Neural cell (in vitro differentiated cells): ENCODE measurements around the gene RCSD1. TPM values are rescaled to one million over a fixed set of nuclear protein-coding genes. Genes with fewer than 3 reads are reported as not detected.

Experiments
- H2AFZ ChIP-seq: fragments of 200-600, 300-800 bp; sonication (generic), shearing (Covaris generic); 2 replicates; pipeline ENCODE4 v1.6.0; 2014; ENCODE audit warnings: low read depth, mild to moderate bottlenecking, antibody characterized with exemption, low read length, moderate library complexity
- H3F3A ChIP-seq: fragments of 200-600 bp; shearing (Covaris generic); 2 replicates; pipeline ENCODE4 v1.6.1; 2016; ENCODE audit warnings: mild to moderate bottlenecking, moderate library complexity, mixed read lengths, antibody characterized with exemption, low read length; ENCODE audit not compliant: insufficient read depth, poor library complexity, severe bottlenecking
- H3K27ac ChIP-seq: fragments of 200-600, 300-800 bp; sonication (generic), shearing (Covaris generic); 2 replicates; pipeline ENCODE4 v1.5.1; 2014; ENCODE audit warnings: mild to moderate bottlenecking, low read length, moderate library complexity
- H3K27me3 ChIP-seq: fragments of 300-800, 200-600 bp; sonication (generic), shearing (Covaris generic); 2 replicates; pipeline ENCODE4 v1.6.0; 2014; ENCODE audit warnings: mild to moderate bottlenecking, low read depth, low read length, moderate library complexity; ENCODE audit not compliant: insufficient read depth
- H3K36me3 ChIP-seq: fragments of 300-800, 200-600 bp; sonication (generic), shearing (Covaris generic); 2 replicates; pipeline ENCODE4 v1.5.1; 2014; ENCODE audit warnings: mild to moderate bottlenecking, antibody characterized with exemption, low read length, moderate library complexity; ENCODE audit not compliant: insufficient read depth
- H3K4me2 ChIP-seq: fragments of 300-800, 200-600 bp; sonication (generic), shearing (Covaris generic); 2 replicates; pipeline ENCODE4 v1.6.0; 2014; ENCODE audit warnings: mild to moderate bottlenecking, low read length
- H3K4me3 ChIP-seq: fragments of 300-800, 200-600 bp; sonication (generic), shearing (Covaris generic); 2 replicates; pipeline ENCODE4 v1.5.1; 2014; ENCODE audit warnings: mild to moderate bottlenecking, low read length, moderate library complexity
- H3K79me2 ChIP-seq: fragments of 200-600 bp; shearing (Covaris generic); replicated peaks from 2 replicates; pipeline ENCODE4 v1.6.0; 2014; ENCODE audit warnings: mild to moderate bottlenecking, low read length, moderate library complexity; ENCODE audit not compliant: insufficient read depth
- H3K9ac ChIP-seq: fragments of 300-800, 200-600 bp; sonication (generic), shearing (Covaris generic); 2 replicates; pipeline ENCODE4 v1.6.1; 2016; ENCODE audit warnings: mild to moderate bottlenecking, low read length, mixed read lengths
- H3K9me2 ChIP-seq: fragments of 200-600 bp; shearing (Covaris generic); 2 replicates; pipeline ENCODE4 v1.6.1; 2016; ENCODE audit warnings: mild to moderate bottlenecking, low read length, mixed read lengths; ENCODE audit not compliant: insufficient read depth
- H3K9me3 ChIP-seq: fragments of 200-600, 300-800 bp; sonication (generic), shearing (Covaris generic); 2 replicates; pipeline ENCODE4 v1.6.1; 2016; ENCODE audit warnings: mild to moderate bottlenecking, mixed run types, low read length, moderate library complexity, mixed read lengths
- H4K20me1 ChIP-seq: fragments of 200-600 bp; shearing (Covaris generic); 2 replicates; pipeline ENCODE4 v1.6.1; 2016; ENCODE audit warnings: mild to moderate bottlenecking, mixed run types; ENCODE audit not compliant: insufficient read depth
- CTCF ChIP-seq: fragments of 450-650 bp; IDR thresholded peaks from 2 replicates; pipeline ENCODE4 v1.5.1; 2014; ENCODE audit warnings: antibody characterized with exemption, mild to moderate bottlenecking, moderate library complexity; ENCODE audit not compliant: poor library complexity, severe bottlenecking
- EP300 ChIP-seq: fragments of 450-650 bp; conservative IDR thresholded peaks from 2 replicates; pipeline ENCODE4 v1.6.1; 2014; ENCODE audit warnings: antibody characterized with exemption, mild to moderate bottlenecking, moderate library complexity; ENCODE audit not compliant: poor library complexity, severe bottlenecking
- EZH2 ChIP-seq: fragments of 200-600, 300-800 bp; shearing (Covaris generic), sonication (generic); IDR thresholded peaks from 2 replicates; pipeline ENCODE4 v1.6.1; 2014; ENCODE audit warnings: antibody characterized with exemption, low read length, borderline replicate concordance, mild to moderate bottlenecking; ENCODE audit not compliant: insufficient read depth, poor library complexity, severe bottlenecking
- MXI1 ChIP-seq: fragments of 450-650 bp; conservative IDR thresholded peaks from 2 replicates; pipeline ENCODE4 v1.6.1; 2014; ENCODE audit warnings: antibody characterized with exemption, mild to moderate bottlenecking; ENCODE audit not compliant: poor library complexity, severe bottlenecking
- POLR2AphosphoS5 ChIP-seq: IDR thresholded peaks from 2 replicates; pipeline ENCODE4 v1.6.1; 2012
- RAD21 ChIP-seq: fragments of 450-650 bp; conservative IDR thresholded peaks from 2 replicates; pipeline ENCODE4 v1.6.1; 2014; ENCODE audit warnings: antibody characterized with exemption, mild to moderate bottlenecking, moderate library complexity
- REST ChIP-seq: IDR thresholded peaks from 2 replicates; pipeline ENCODE4 v1.6.1; 2012; ENCODE audit warnings: borderline replicate concordance
- SMC3 ChIP-seq: fragments of 450-650 bp; conservative IDR thresholded peaks from 2 replicates; pipeline ENCODE4 v1.6.1; 2014; ENCODE audit warnings: antibody characterized with exemption, mild to moderate bottlenecking, moderate library complexity; ENCODE audit not compliant: poor library complexity
- TAF1 ChIP-seq: IDR thresholded peaks from 2 replicates; pipeline ENCODE4 v1.6.1; 2012; ENCODE audit warnings: low read depth
- polyA plus RNA-seq: library from polyadenylated mRNA; depleted of rRNA; stranded (reverse); fragments of >200 nt; gene quantifications from 2 replicates; pipeline ENCODE4 v1.2.3, GENCODE V29; 2014

Gene RCSD1
- polyA plus RNA-seq, 1 donor from 2014 or later: not detected

- H3K9ac ChIP-seq: no peak overlapping the region
Measured at GRCh38 chr1:167673265-167673664, 43.2 kb downstream of the RCSD1 start.

GRCh38 chr1:167674156-167674555, 44.1 kb downstream of the RCSD1 start:
- no peak overlapping the region for H3K9ac ChIP-seq
- H3K9me3 ChIP-seq: no peaks in the 10 kb centered on the region
- H3K9me2 ChIP-seq: no peaks in the 10 kb centered on the region
- no peaks in the 10 kb centered on the region for H4K20me1 ChIP-seq
- H3K27me3 ChIP-seq: no peaks in the 10 kb centered on the region
- no peak overlapping the region for H3K4me3 ChIP-seq
- H3K4me2 ChIP-seq: no peak overlapping the region
- H3K79me2 ChIP-seq: no peaks in the 10 kb centered on the region
- no peak overlapping the region for H3K27ac ChIP-seq
- H2AFZ ChIP-seq: no peak overlapping the region
- no peaks in the 10 kb centered on the region for H3K36me3 ChIP-seq
- H3F3A ChIP-seq: no peaks in the 10 kb centered on the region
- no peak for TF ChIP-seq EZH2
- no peak for TF ChIP-seq CTCF
- TF ChIP-seq EP300: no peak
- no peak for TF ChIP-seq TAF1
- no peak for TF ChIP-seq REST
- no peak for TF ChIP-seq RAD21

More at GRCh38 chr1:167673265-167673664, 43.2 kb downstream of the RCSD1 start:
- Histone ChIP-seq H3K79me2 (no peaks in the 10 kb centered on the region), H4K20me1 (no peaks in the 10 kb centered on the region), H3K27me3 (no peaks in the 10 kb centered on the region), H3F3A (no peaks in the 10 kb centered on the region), H3K27ac (no peak overlapping the region), H2AFZ (no peak overlapping the region), H3K9me3 (no peaks in the 10 kb centered on the region), H3K4me3 (no peak overlapping the region), H3K9me2 (no peaks in the 10 kb centered on the region), H3K36me3 (no peaks in the 10 kb centered on the region), H3K4me2 (no peak overlapping the region)
- TF ChIP-seq MXI1 (no peak), CTCF (no peak), SMC3 (no peak), EP300 (no peak), EZH2 (no peak), REST (no peak), POLR2AphosphoS5 (no peak), TAF1 (no peak), RAD21 (no peak)
